DMS153 (cell line): ENCODE measurements around the gene MIF.
A peak's percentile ranks its signal among the peaks of the same experiment; 100 is the strongest.
"Not testable (repeated sequence)": the region's sequence is repeated elsewhere in the genome, so short reads cannot be mapped to it uniquely, and the experiment has no call there.

Source experiments
- DNase-seq: peaks from one replicate; lab custom pipeline; 2025; lab: John Stamatoyannopoulos, UW

Gene MIF

DNA sequence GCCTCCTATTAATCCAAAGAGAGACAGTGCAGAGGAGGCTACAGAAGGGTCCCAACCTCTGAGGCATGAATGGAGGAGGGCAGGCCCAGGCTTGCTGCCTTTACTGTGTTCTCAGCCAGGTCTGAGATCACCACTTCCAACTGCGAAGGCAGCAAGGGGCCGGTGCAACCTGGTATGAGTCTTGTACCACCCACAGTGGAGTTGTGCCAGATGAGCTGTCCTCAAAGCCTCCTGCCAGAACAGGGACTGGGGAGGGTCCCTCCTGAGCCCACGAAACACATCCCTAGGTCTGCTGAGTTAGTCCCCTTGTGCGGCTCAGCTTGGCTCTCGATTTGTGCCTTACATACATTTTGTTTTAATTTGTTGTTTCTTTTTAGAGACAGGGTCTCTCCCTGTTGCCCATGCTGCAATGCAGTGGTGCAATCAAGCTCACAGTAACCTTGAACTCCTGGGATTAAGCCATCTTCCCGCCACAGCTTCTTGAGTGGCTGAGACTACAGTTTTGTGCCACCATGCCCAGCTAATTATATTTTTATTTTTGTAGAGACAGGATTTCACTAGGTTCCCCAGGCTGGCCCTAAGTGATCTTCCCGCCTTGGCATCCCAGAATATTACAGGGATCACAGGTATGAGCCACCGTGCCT, 9.3 kb downstream of the MIF start:
- DNase-seq: no peak

DNA sequence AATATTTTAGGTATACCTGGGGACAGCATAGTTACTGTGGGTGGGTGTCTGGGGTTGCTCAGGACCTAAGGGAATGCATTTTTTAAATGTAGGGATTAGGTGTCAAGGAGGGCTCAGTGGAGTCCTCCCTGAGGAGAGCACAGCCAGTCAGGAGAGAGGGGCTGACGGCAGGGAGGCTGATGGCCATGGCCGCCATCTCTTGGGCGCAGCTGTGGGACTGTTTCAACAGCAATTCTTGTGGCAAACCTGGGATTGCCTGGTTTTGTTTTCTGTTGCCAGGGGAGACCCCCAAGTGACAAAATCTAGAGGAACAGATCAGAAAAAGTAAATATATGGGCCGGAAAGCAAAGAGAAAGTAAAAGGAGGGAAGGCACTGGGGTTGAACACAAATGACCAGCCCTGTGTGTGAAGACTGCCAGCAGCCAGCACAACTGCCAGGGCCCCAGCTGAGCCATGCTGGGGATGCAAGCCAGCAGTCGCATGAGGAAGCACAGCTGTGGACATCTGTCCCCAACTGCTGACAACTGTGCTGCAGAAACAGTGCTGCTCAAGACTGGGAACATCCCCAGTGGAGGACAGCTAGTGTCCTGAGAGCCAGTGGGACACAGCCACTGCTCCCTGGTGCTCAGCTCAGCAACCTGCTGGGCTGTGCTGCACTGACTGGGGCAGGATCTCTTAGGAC, 10.5 kb downstream of the MIF start:
- no peak for DNase-seq

DNA sequence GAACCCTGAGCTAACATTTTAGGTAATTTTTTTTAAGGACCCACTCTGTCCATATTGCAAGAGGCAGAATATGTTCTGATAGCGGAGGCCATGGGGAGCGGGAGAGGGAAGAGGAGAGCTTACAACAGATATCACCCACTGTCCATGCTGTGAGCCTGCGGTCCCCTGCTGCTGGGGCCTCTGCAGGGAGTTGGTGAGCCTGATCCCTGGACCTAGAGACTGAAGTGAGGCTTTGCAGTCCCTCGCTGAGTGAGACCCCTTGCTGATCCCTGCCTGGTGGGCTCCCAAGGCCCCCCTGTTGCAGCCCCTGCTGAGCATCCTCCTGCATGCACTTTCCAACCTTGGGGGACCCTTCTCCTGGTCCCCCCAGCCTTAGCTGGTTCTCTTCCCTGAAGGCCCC, 12.5 kb downstream of the MIF start:
- no peak for DNase-seq

DNA sequence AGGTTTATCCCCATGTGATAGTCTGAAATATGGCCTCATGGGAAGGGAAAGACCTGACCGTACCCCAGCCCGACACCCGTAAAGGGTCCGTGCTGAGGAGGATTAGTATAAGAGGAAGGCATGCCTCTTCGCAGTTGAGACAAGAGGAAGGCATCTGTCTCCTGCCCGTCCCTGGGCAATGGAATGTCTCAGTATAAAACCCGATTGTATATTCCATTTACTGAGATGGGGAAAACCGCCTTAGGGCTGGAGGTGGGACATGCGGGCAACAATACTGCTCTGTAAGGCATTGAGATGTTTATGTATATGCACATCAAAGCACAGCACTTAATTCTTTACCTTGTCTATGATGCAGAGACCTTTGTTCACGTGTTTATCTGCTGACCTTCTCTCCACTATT, 13.2 kb downstream of the MIF start:
- not testable (repeated sequence) for DNase-seq

DNA sequence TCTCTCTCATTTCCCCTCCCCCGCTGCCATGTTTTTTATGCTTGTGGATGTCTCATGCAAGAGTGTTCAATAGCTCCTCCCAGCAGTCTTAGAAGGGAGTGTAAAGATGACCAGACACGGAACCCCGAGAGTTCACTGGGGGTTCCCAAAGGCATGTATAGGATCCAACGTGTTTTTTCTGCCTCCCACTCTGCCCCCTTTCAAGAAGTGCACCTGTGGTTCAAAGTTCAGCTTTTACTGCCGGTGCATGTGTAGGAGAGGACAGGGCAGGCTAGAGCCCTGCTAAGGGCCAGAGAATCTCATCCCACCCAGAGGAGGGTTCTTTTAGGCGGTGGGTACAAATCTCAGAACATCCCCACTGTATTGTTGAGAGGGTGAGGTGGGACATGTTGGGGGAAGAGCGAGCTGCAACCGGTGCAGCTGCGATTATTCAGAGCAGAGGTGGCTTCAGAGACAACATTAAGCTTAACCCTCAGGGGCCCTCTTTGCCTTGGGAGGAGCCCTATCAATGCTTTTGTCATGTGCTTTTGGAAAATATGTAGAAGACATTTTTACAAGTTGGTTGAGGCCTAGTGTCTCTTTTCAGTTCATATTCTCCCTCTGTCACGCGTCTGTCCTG, 14.5 kb downstream of the MIF start:
- no peak for DNase-seq

DNA sequence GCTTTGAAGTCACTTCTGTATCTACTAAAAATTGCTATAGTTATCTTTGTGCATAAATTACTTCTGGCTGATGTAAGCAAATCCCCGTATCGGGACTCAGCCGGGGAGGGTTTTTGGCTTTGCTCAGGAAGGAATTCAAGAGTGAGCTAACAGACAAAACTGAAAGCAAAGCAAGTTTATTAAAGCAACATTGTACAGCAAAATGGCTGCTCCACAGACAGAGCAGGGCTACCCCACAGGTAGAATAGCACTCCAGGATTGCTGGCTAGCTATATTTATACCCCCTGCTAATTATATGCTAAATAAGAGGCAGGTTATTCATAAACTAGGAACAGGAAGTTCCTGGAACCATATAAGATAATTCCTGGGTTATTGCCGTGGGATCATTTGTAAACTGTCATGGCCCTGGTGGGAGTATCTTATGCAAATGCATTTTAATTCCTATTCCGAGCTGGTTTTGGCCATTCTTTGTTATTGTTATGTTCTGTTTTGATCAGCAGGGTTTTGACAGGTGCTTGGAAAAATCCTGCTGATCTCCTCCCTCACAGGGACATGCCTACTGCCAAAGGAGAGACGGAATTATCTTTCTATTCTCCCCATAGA, 15.2 kb downstream of the MIF start:
- no peak for DNase-seq

DNA sequence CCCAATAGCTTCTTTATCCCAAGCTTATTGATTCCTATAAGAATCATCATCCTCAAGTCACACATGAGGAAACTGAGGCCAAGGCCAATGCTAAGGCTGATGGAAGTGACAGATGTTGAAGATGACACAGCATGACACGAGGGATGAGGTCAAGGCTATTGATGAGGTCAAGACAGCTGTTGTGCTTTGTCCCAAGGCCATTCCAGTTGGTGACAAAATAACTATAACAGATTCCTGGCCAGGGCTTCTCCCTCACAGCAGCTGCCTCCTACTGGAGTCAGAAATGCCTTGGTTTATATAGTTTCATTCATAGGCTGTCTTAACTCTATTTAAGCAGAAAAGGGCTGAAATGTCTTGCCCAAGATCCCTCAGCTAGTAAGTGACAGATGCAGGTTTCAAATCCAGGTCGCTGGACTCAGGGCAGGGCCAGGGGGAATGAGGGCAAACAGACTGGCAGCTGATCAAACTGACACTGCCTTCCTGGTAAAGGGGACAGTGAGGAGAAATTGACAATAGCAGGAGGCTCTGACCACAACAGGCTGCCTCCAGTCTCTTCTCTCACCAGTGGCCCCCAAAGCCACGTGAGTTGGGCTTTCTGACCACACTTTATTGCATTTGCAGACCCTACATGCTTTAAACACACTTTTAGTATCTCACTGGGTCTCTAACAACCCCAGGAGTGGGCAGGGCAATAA, 16.5 kb downstream of the MIF start:
- DNase-seq: no peak

DNA sequence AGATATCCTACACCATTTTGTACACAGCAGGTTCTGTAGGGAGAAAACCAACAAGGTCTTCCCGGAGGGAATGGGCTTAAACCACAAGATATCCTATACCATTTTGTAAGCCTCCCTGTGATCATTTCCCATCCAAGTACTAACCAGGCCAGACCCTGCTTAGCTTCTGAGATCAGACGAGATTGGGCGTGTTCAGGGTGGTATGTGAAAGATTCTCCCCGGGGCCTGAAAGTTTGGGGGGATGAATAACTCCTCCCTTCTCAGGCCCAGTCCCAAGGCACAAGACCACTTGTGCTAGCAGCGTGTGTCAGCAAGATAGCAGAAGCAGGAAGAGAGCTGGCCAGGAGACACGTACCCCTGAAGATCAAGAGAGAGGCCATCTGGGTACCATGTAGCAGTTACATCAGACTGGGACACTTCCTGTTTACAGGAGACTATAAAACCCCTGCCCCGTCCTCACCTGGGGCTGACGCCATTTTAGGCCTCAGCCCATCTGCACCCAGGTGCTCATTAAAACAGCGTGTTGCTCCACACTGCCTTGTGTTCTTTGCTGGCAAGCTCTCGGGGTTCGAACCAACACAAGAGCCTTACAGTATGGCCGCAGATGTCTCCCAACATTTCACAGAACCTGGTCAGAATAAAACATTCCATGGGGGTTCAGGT, 17.3 kb downstream of the MIF start:
- DNase-seq: no peak

DNA sequence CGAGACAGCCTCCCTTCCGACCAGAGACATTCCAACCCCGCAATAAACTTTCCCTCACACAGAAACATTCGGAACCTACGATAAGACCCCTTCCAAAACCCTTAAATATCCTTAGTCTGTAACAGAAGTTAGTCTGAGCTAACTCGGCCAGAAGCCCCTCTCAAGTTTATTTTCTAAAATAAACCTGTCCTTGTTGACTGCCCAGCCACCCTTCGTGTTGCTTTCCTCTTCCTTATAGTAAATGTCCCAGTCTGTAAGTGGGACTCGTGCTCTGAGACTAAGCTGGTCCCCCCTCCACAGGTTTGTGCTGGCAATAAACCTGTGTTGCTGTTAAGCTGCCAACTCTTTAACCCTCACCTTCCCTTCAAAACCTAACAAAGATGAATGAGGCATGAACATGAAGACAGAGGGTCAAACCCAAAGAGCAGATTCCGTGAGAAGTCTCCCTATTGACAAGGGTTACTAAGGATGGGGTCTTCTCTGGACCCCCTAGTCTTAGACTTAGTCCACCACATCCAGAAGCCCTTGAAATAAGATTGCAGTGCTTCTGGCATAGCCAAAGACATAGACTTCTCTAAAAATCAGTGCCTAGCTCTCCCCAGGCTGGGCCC, 18.2 kb downstream of the MIF start:
- no peak for DNase-seq

DNA sequence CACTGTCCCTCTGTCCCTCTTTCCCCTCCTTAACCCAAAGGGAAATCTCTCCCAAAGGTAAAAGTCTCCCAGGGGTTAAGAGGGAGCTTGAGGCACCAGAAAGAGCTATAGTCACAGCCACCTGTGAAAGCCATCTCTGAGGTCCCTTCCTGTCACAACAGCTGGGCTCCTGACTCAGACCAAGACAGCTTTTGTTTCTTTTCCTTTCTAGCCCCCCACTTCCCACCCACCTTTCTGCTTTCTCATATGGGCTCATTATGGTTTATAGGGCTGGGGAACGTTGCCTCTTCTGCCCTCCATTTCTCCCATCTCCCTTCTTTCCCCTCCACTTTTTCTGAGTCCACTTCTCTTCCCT, 19.1 kb downstream of the MIF start:
- no peak for DNase-seq

DNA sequence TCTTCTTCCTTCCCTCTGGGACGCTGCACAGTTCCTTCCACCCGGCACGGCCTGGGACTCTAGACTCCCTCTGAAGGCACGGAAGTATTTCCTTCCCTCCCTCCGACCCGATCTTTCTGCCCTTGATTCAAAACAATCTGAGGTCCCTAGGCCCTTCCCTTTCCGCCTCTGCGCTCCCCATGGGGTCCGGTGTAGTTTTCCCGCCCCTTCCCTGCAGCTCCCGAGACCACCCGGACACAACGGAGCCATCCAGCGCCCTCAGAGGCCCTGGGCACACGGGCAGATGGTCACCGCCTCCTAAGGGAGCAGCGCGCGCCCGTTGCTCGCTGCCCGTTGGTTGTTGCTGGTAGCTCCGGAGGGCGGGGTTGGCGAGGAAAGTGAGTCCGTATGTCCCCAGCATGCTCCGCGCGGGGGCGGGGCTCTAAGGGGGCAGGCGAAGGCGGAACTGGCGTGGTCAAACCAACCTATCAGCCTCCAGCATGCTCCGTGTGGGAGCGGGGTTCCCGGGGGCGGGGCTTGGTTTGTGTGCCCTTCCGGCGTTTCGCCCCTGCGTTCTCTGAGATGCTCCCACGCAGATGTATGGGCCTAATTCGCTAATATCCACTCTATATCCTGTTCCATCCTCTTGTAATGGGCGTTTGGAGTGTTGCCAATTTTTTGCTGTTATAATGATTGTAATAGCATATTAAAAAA, 19.6 kb downstream of the MIF start:
- peak; percentile 99 for DNase-seq

DNA sequence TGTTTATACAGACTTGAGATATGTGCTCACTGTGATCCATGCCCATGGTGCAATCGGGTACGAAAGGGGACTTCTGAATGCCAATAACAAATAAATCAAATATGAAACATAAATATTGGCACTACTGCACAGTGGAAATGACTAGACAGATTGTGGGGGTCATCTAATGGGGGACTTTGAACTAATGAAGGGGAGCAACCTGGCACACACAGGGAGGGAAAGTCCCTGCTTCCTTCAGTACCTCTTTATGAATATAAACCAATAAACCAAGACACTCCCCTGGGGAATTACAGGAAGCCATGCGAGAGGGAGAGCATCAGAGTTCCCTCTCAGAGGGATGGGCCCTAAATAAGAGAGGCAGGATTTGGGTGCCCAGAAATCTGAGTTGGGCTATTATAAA, 21.1 kb downstream of the MIF start:
- DNase-seq: no peak

DNA sequence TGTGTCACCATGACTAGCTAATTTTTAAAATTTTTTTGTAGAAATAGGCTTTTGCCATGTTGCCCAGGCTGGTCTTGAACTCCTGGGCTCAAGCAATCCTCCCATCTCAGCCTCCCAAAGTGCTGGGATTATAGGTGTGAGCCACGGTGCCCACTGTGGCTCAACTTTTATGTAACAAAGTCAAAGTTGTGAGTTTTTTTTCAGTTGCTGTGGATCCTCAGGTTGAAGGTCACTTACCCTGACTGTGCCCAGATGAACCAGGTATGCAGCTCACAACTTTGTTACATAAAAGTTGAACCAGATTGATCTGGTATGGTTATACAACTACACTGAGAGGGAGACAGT, 26.1 kb downstream of the MIF start:
- DNase-seq: not testable (repeated sequence)

DNA sequence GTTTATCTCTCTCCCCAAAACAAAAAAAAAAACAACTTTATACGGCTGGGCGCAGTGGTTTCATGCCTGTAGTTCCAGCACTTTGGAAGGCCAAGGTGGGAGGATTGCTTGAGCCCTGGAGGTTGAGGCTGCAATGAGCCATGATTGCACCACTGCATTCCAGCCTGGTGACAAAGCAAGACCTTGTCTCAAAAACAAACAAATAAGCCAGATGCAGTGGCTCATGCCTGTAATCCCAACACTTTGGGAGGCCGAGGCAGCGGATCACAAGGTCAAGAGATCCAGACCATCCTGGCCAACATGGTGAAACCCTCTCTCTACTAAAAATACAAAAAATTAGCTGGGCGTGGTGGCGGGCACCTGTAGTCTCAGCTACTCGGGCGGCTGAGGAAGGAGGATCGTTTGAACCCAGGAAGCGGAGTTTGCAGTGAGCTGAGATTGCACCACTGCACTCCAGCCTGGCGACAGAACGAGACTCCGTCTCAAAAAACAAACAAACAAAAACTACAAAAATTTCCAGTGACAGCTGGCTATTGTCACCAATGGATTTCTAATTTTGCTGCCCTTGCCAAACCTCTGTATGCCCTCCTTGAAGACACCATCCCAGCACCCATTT, 27.5 kb downstream of the MIF start:
- not testable (repeated sequence) for DNase-seq

DNA sequence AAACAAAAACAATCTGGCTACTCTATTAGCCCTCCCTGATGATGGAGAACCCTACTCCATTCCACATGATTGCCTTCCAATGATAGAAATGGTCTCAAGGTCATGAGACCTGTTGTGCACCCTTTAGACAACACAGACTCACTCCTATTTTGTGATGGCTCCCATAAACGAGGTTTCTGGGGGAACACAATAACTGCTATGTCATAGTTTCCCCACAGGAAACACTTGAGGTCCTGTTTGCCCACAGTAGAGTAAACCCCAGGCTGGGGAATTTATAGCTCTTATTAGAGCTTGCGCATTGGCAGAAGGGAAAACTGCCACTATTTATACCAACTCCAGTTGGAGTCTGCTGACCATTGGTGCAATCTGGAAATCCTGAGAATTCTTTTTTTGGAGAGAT, 28.7 kb downstream of the MIF start:
- no peak for DNase-seq

DNA sequence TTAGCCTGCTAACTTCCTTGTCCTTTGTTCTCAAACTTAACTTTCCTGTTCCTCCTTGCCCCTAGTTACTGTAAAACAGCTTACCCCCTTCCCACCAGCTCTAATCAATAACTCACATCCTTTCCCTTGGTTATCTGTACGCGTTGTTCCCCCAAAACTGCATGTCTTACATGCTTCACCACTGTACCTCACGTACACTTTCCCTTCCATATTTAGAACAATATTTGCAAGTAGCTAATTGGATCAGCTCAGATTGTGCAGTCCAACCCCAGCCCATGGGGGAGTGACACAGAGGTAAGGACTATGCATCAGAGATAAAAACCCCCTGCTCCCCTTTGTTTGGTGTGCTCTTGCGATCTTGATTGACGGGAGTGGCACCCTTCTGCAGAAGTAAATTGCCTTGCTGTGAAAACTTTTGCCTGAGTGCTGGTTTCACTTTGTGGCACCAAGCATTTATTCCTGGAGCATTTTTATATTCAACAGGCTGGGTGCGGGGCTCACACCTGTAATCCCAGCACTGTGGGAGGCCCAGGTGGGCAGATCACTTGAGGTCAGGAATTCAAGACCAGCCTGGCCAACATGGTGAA, 30.9 kb downstream of the MIF start:
- no peak for DNase-seq

DNA sequence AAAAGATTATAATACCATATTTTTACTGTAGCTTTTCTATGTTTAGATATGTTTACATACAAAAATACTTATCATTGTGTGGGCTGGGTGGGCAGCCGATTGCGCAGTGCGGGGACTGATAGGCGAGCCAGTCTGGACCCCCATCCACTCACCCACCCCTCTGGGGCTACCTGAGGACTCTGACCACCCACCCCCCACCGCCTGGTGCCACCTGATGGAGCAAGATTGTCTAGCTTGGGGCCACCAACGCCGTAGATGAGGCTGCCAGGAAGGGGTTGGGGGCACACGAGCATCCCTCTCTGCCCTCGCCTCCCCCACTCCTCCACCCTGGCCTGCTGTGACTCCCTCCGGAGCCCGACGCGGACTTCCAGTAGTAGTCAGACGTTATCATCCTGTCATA, 32.4 kb downstream of the MIF start:
- DNase-seq: no peak

DNA sequence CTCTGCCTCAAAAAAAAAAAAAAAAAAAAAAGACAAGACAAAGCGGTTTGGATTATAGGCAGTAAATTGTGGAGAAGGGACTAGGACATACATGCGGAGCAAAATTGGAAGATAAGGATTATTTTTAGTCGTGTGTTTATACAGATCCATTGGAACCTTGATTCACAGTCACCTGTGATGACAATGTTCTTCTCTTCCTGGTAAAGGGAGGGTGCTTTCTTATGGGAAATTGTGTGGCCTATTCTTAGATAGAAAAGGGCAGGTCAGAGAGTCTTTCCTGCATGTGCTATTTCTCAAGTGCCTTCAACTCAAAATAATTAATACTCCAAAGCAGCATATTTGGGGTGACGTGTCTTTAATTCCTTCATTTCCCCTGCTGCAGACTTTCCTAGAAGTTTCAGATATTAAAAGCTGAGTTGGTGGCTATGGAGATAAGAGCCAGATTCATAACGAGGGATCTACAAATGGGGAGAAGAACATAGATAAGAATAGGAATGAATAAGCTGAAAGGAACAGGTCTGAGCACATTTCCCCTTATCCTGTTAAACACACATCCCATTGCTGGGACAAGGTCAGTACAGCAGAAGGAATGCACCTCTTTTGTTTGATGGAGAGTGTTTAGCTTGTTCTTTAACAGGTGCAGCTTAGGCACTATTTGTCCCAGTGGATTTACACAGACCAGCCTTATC, 44.3 kb downstream of the MIF start:
- peak; percentile 56 for DNase-seq

DNA sequence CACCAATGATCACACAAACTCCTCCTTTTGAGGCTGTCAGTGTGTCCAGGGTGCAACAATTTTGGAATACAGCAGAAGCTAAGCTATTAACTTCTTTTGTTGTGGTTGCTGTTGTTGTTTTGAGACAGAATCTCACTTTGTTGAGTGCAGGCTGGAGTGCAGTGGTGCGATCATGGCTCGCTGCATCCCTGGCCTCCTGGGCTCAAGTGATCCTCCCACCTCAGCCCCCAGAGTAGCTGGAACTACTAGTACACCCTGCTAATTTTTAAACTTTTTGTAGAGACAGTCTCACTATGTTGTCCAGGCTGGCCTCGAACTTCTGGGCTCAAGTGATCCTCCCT, 44.8 kb downstream of the MIF start:
- DNase-seq: no peak

DNA sequence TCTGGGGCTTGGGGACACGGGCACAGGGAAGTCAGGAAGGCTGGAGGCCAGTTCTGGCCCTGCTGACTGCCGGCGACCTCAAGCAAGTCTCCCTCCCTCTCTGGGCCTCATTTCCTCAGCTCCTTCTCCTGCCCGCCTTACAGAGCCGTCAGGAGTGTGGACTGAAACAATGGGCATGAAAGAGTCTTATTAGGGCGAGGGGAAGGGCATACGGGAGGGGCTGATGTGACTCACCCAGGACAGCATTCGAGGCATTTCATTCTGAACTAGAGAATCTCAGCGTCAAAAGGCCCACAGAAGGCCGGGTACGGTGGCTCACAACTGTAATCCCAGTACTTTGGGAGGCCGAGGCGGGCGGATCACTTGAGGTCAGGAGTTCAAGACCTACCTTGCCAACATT, 46.0 kb downstream of the MIF start:
- not testable (repeated sequence) for DNase-seq
